ELF-1 (cell line): Measurements from ENCODE around the gene NAT9.

Source experiments
- DNase-seq: peaks from one replicate; pipeline ENCODE4 v3.0.0-alpha.2; 2016; ENCODE audit warnings: low read depth, low spot score

The NAT9 gene

DNA sequence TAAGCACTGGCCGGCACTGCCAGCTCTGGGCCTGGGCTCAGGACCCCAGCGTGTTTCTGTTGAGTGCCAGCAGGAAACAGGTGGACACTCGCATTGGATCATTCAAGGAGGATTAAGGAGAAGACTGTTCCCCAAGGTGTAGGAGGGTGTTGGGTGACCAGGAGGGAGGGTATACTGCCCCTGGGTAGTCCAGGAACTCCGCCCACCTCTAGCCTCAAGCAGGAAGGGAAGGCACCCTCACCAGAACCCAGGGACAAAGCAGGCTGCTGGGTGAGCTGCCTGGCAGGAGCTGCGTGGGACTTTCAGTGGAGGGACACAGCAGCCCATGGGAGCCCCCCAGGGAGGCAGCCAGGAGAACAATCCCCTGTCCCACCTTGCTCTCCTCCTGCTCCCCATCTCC, 46.8 kb downstream of the NAT9 start:
- no peak for DNase-seq

DNA sequence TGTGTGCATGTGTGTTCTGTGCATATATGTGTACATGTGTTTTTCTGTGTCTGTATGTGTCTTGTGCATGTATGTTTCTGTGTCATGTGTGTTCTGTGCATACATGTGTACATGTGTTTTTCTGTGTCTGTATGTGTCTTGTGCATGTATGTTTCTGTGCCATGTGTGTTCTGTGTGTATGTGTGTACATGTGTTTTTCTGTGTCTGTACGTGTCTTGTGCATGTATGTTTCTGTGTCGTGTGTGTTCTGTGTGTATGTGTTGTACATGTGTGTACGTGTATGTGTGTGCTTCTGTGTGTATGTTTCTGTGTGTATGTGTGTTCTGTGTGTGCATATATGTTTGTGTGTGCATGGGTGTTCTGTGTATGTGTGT, 47.5 kb downstream of the NAT9 start:
- no peak for DNase-seq

DNA sequence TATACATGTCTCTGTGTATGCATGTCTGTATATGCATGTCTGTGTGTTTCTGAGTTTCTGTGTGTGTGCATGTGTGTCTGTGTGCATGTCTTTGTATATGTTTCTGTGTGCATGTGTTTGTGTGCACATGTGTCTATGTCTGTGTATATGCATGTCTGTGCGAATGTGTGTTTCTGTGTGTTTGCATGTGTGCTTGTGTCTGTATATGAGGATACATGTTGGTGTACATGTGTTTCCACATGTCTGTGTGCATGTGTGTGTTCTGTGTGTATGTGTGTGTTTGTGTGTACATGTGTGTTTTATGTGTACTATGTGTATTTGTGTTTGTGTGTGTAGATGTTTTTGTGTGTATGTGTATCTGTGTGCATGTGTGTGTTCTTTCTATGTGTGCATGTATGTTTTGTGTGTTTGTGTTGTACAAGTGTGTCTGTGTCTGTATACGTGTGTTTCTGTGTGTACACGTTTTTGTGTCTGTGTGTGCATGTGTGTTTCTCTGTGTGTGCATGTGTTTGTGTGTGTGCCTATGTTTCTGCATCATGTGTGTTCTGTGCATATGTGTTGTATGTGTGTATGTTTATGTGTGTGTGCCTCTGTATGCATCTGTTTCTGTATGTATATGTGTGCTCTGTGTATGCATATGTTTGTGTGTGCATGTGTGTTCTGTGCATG, 48.0 kb downstream of the NAT9 start:
- no peak for DNase-seq

DNA sequence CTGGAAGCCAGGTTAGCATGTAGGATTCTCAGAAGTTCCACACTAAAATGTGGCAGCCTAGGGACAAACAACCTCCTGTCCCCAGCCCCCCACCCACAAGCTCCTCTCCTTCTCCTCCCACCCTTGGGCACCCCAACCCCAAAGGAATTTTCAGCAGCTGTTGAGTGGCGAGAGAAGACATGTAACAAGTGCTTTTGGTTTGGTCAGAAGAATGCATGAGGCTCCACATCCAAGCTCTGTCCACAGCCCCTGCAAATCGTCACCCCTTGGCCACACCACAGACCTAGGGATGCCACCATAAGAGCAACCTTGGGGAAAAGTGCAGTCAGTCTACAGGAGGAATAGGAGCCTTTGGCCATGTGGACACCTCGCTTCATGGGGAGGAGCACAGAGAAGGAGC, 51.0 kb downstream of the NAT9 start:
- no peak for DNase-seq

DNA sequence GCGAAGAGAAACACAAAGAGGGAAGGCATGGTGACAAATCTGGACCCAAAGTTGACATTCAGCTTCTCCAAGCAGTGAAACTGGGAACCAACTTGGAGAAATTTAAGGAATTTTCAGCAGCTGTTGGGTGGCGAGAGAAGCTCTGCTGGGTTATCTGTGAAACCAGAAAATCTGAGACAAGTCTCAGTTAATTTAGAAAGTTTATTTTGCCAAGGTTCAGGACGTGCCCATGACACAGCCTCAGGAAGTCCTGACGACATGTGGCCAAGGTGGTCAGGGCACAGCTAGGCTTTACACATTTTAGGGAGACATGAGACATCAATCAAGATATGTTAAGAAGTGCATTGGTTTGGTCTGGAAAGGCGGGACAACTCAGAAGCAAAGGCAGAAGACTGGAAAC, 52.3 kb downstream of the NAT9 start:
- DNase-seq = no peak

DNA sequence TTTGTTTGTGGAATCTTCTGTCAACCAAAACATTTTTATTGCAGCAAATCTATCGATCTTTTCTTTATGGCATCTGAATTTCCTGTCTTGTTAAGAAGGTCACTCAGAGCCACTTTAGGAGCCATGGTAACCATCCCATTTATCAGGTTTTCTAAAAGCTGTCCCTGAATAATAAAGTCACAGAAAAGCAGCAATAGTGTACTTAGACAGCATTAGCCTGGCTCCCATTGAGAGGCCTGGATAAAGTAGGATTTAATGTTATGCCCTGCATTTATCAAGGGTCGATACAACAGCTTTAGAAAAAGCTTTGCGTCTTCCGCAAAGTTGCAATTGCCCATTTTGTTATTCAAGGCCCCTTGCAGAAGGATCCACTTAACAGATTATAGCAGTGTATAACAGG, 53.4 kb downstream of the NAT9 start:
- no peak for DNase-seq
